SJCRH30 (cell line): ENCODE results near the gene PROM2. TPM values are rescaled to one million over a fixed set of nuclear protein-coding genes. Genes with fewer than 3 reads are reported as not detected.
A peak's percentile ranks its signal among the peaks of the same experiment; 100 is the strongest.

Experiments
- DNase-seq, 2 experiments: peaks; one replicate each; pipeline ENCODE4 v3.0.0-alpha.2; 2015 to 2020
- H3K27ac ChIP-seq: fragments of 250-450 bp; sonication (Bioruptor Pico); 2 replicates; pipeline ENCODE4 v1.5.1; 2020; ENCODE audit warnings: mild to moderate bottlenecking, moderate library complexity
- H3K27me3 ChIP-seq: fragments of 250-450 bp; sonication (Bioruptor Pico); 2 replicates; pipeline ENCODE4 v1.5.1; 2020; ENCODE audit warnings: mild to moderate bottlenecking, moderate library complexity
- H3K36me3 ChIP-seq: fragments of 250-450 bp; sonication (Bioruptor Pico); 2 replicates; pipeline ENCODE4 v1.5.1; 2020; ENCODE audit warnings: mild to moderate bottlenecking, moderate library complexity
- H3K4me1 ChIP-seq: fragments of 250-450 bp; sonication (Bioruptor Pico); 2 replicates; pipeline ENCODE4 v1.5.1; 2020; ENCODE audit warnings: mild to moderate bottlenecking, moderate library complexity
- H3K4me3 ChIP-seq: fragments of 250-450 bp; sonication (Bioruptor Pico); 2 replicates; pipeline ENCODE4 v1.5.1; 2020; ENCODE audit warnings: mild to moderate bottlenecking, moderate library complexity
- H3K9me3 ChIP-seq: fragments of 250-450 bp; sonication (Bioruptor Pico); replicated peaks from 2 replicates; pipeline ENCODE4 v1.5.1; 2020; ENCODE audit warnings: mild to moderate bottlenecking, moderate library complexity
- total RNA-seq: library from RNA; depleted of rRNA; stranded (reverse); fragments of >200 nt; shearing (Covaris generic); gene quantifications from 2 replicates; pipeline ENCODE4 v1.2.3, GENCODE V29; 2014

The PROM2 gene
- total RNA-seq, 1 experiment from 2014 or later: 0.57 TPM

GRCh38 chr2:95326433-95327140 is 52.3 kb downstream of the PROM2 start:
- Histone ChIP-seq H3K36me3 (no peaks in the 10 kb centered on the region), H3K9me3 (no peaks in the 10 kb centered on the region), H3K4me3 (no peak overlapping the region), H3K27ac (no peak overlapping the region), H3K4me1 (no peaks in the 10 kb centered on the region), H3K27me3 (no peaks in the 10 kb centered on the region)
- DNase-seq: no peak

- no peak for DNase-seq
Observed at GRCh38 chr2:95327861-95328260, 53.6 kb downstream of the PROM2 start.

GRCh38 chr2:95328358-95329125 is 54.3 kb downstream of the PROM2 start:
- H3K27me3 ChIP-seq: no peaks in the 10 kb centered on the region
- no peak for DNase-seq
- H3K4me3 ChIP-seq: no peak overlapping the region
- H3K27ac ChIP-seq: no peak overlapping the region
- H3K36me3 ChIP-seq: no peaks in the 10 kb centered on the region
- H3K9me3 ChIP-seq: no peaks in the 10 kb centered on the region
- no peaks in the 10 kb centered on the region for H3K4me1 ChIP-seq

More at GRCh38 chr2:95327861-95328260, 53.6 kb downstream of the PROM2 start:
- Histone ChIP-seq H3K4me3 (no peak overlapping the region), H3K27me3 (no peaks in the 10 kb centered on the region), H3K27ac (no peak overlapping the region), H3K9me3 (no peaks in the 10 kb centered on the region), H3K4me1 (no peaks in the 10 kb centered on the region), H3K36me3 (no peaks in the 10 kb centered on the region)

GRCh38 chr2:95329401-95329800 is 55.2 kb downstream of the PROM2 start:
- no peaks in the 10 kb centered on the region for H3K27me3 ChIP-seq
- H3K4me1 ChIP-seq: peaks cover 2% of the 10 kb centered on the region; the same call in 1 of the 2 replicates
- no peaks in the 10 kb centered on the region for H3K36me3 ChIP-seq
- H3K9me3 ChIP-seq: no peaks in the 10 kb centered on the region
- no peak overlapping the region for H3K27ac ChIP-seq
- DNase-seq: no peak
- no peak overlapping the region for H3K4me3 ChIP-seq

- Histone ChIP-seq H3K27ac (no peak overlapping the region), H3K36me3 (no peaks in the 10 kb centered on the region), H3K27me3 (no peaks in the 10 kb centered on the region), H3K9me3 (no peaks in the 10 kb centered on the region), H3K4me1 (peaks cover 2% of the 10 kb centered on the region; the same call in 1 of the 2 replicates), H3K4me3 (no peak overlapping the region)
- peak in 1 of 2 experiments; percentile 27 for DNase-seq
Observed at GRCh38 chr2:95329891-95330793, 55.9 kb downstream of the PROM2 start.

- peaks cover 2% of the 10 kb centered on the region; the same call in 1 of the 2 replicates for H3K4me1 ChIP-seq
- H3K9me3 ChIP-seq: no peaks in the 10 kb centered on the region
- no peak for DNase-seq
- no peaks in the 10 kb centered on the region for H3K27me3 ChIP-seq
- no peaks in the 10 kb centered on the region for H3K36me3 ChIP-seq
- no peak overlapping the region for H3K4me3 ChIP-seq
- H3K27ac ChIP-seq: no peak overlapping the region
Observed at GRCh38 chr2:95330794-95331338, 56.6 kb downstream of the PROM2 start.

GRCh38 chr2:95331606-95332005 is 57.4 kb downstream of the PROM2 start:
- DNase-seq: no peak
- H3K4me1 ChIP-seq: peaks cover 2% of the 10 kb centered on the region; the same call in 1 of the 2 replicates
- no peak overlapping the region for H3K4me3 ChIP-seq
- H3K9me3 ChIP-seq: no peaks in the 10 kb centered on the region
- 0 out of 2 replicates have a peak, but pooled peaks cover 2% of the 10 kb centered on the region for H3K27me3 ChIP-seq
- H3K36me3 ChIP-seq: no peaks in the 10 kb centered on the region
- H3K27ac ChIP-seq: no peak overlapping the region

GRCh38 chr2:95332036-95332435 is 57.8 kb downstream of the PROM2 start:
- H3K27me3 ChIP-seq: 0 out of 2 replicates have a peak, but pooled peaks cover 3% of the 10 kb centered on the region
- no peaks in the 10 kb centered on the region for H3K9me3 ChIP-seq
- H3K4me3 ChIP-seq: no peak overlapping the region
- H3K27ac ChIP-seq: no peak overlapping the region
- peaks cover 2% of the 10 kb centered on the region; the same call in 1 of the 2 replicates for H3K4me1 ChIP-seq
- H3K36me3 ChIP-seq: no peaks in the 10 kb centered on the region
- DNase-seq: no peak

GRCh38 chr2:95333056-95333455 is 58.8 kb downstream of the PROM2 start:
- Histone ChIP-seq H3K36me3 (no peaks in the 10 kb centered on the region), H3K4me3 (no peak overlapping the region), H3K27me3 (0 out of 2 replicates have a peak, but pooled peaks cover 3% of the 10 kb centered on the region), H3K27ac (no peak overlapping the region), H3K4me1 (peaks cover 2% of the 10 kb centered on the region; the same call in 1 of the 2 replicates), H3K9me3 (no peaks in the 10 kb centered on the region)
- DNase-seq: no peak

- Histone ChIP-seq H3K27ac (no peak overlapping the region), H3K27me3 (peaks cover 3% of the 10 kb centered on the region; the same call in 1 of the 2 replicates), H3K9me3 (no peaks in the 10 kb centered on the region), H3K4me1 (peaks cover 2% of the 10 kb centered on the region; the same call in 1 of the 2 replicates), H3K4me3 (no peak overlapping the region), H3K36me3 (no peaks in the 10 kb centered on the region)
- peak; percentile 42 to 67 for DNase-seq
Observed at GRCh38 chr2:95333888-95334338, 59.7 kb downstream of the PROM2 start.

- Histone ChIP-seq H3K36me3 (no peaks in the 10 kb centered on the region), H3K27me3 (peaks cover 3% of the 10 kb centered on the region; the same call in 1 of the 2 replicates), H3K4me3 (no peak overlapping the region), H3K9me3 (no peaks in the 10 kb centered on the region), H3K27ac (no peak overlapping the region), H3K4me1 (peaks cover 2% of the 10 kb centered on the region; the same call in 1 of the 2 replicates)
- no peak for DNase-seq
Observed at GRCh38 chr2:95334916-95335641, 60.8 kb downstream of the PROM2 start.

- Histone ChIP-seq H3K4me3 (no peak overlapping the region), H3K9me3 (no peaks in the 10 kb centered on the region), H3K27ac (no peak overlapping the region), H3K27me3 (peaks cover 3% of the 10 kb centered on the region; the same call in 1 of the 2 replicates), H3K36me3 (no peaks in the 10 kb centered on the region), H3K4me1 (peaks cover 2% of the 10 kb centered on the region; the same call in 1 of the 2 replicates)
- no peak for DNase-seq
Observed at GRCh38 chr2:95336406-95336805, 62.2 kb downstream of the PROM2 start.

- H3K4me3 ChIP-seq: no peak overlapping the region
- H3K36me3 ChIP-seq: no peaks in the 10 kb centered on the region
- H3K9me3 ChIP-seq: no peaks in the 10 kb centered on the region
- no peak for DNase-seq
- peaks cover 3% of the 10 kb centered on the region; the same call in 1 of the 2 replicates for H3K27me3 ChIP-seq
- no peak overlapping the region for H3K27ac ChIP-seq
- H3K4me1 ChIP-seq: peaks cover 2% of the 10 kb centered on the region; the same call in 1 of the 2 replicates
Observed at GRCh38 chr2:95337829-95338228, 63.6 kb downstream of the PROM2 start.
